Activated gamma-delta T cell treated with Interleukin-2 at 50 U/mL for 16 hours (primary cell): Measurements from ENCODE around the gene AURKAIP1.
A peak's percentile ranks its signal among the peaks of the same experiment; 100 is the strongest.

ENCODE experiments used
- DNase-seq: peaks from one replicate; pipeline ENCODE4 v3.0.0-alpha.2; 2020

Gene AURKAIP1

DNA sequence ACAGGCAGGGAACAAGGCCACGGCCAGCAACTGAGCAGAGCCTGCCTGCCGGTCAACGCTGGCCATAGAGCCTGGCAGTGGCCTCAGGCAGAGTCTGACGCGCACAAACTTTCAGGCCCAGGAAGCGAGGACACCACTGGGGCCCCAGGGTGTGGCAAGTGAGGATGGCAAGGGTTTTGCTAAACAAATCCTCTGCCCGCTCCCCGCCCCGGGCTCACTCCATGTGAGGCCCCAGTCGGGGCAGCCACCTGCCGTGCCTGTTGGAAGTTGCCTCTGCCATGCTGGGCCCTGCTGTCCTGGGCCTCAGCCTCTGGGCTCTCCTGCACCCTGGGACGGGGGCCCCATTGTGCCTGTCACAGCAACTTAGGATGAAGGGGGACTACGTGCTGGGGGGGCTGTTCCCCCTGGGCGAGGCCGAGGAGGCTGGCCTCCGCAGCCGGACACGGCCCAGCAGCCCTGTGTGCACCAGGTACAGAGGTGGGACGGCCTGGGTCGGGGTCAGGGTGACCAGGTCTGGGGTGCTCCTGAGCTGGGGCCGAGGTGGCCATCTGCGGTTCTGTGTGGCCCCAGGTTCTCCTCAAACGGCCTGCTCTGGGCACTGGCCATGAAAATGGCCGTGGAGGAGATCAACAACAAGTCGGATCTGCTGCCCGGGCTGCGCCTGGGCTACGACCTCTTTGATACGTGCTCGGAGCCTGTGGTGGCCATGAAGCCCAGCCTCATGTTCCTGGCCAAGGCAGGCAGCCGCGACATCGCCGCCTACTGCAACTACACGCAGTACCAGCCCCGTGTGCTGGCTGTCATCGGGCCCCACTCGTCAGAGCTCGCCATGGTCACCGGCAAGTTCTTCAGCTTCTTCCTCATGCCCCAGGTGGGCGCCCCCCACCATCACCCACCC is 43.7 kb downstream of the AURKAIP1 start, which contains the start of gene TAS1R3:
Gene TAS1R3, plus strand, starts transcription at position 213 of the 898 bp plus-strand sequence. Its CDS starts 66 bp downstream, at position 279.
- no peak for DNase-seq

DNA sequence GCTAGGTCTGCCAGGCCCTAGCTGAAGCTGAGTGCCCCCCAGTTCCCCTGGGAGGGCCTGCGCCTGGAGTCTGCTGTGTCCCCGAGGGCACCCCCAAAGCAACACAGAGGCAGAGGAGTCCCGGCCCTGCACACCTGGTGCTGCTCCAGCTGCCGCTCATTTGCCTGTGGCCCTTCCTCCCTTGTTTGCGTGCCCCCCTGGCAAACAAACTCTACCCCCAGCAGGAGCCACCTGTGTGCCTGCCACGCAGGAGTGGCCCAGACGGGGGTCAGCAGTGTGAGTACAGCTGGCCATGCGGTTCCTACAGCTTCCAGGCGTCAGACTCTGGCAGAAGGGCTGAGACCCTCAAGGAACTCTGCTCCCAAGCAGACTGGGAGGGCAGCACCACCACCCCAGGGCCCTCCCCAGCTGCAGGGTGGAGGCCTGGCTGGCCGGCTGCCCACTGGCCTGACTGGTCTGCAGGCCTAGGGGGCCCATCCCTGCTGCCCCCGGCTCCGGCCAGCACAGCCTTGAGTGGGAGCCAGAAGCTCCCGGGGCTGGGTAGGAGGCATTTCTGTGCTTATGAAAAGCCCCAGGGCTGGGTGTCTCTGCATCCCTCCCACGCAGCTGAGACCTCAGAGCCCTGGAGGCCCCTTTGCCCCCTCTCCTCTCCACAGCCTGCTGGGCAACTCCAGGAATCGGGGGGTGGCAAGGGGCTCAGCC is 44.5 kb downstream of the AURKAIP1 start:
- DNase-seq, result no peak

DNA sequence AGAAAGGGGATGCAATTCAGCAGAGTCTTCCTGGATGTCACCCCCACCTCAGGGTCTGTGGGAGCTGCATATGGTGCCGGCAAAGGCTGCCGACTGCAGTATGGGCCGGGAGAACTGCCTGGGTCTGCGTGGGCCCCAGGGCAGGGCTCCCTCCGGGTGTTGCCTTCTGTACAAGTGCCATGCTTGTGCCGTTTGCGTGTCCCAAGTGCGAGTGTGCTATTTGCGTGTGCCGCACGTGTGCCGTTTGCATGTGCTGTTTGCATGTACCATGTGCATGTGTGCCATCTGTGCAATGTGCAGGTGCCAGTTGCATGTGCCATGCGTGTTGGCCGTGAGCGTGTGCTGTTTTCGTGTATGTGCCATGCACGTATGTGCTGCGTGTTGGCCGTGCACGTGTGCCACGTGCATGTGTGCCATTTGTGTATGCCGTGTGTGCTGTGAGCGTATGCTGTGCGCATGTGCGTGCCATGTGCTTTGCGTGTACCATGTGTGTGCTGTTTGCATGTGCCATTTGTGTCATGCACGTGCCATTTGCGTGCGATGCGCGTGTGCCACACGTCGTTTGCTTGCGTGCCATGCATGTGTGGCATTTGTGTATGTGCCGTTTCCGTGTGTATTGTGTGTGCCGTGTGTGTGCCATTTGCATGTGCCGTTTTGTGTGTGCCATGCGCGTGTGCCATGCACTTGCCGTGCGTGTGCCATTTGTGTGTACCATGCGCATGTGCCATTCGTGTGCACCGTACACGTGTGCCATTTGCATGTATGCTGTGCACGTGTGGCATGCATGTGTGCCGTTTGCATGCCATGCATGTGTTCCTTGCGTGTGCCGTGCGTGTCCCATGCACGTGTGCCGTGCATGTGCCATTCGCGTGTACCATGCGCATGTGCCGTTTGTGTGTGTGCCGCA is 45.5 kb downstream of the AURKAIP1 start:
- no peak for DNase-seq

DNA sequence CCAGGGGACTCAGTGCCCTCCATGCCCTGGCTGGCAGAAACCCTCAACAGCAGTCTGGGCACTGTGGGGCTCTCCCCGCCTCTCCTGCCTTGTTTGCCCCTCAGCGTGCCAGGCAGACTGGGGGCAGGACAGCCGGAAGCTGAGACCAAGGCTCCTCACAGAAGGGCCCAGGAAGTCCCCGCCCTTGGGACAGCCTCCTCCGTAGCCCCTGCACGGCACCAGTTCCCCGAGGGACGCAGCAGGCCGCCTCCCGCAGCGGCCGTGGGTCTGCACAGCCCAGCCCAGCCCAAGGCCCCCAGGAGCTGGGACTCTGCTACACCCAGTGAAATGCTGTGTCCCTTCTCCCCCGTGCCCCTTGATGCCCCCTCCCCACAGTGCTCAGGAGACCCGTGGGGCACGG is 46.8 kb downstream of the AURKAIP1 start:
- DNase-seq, result no peak

DNA sequence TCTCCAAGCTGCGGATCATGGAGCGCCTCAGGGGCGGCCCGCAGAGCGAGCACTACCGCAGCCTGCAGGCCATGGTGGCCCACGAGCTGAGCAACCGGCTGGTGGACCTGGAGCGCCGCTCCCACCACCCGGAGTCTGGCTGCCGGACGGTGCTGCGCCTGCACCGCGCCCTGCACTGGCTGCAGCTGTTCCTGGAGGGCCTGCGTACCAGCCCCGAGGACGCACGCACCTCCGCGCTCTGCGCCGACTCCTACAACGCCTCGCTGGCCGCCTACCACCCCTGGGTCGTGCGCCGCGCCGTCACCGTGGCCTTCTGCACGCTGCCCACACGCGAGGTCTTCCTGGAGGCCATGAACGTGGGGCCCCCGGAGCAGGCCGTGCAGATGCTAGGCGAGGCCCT is 47.7 kb downstream of the AURKAIP1 start:
- no peak for DNase-seq

DNA sequence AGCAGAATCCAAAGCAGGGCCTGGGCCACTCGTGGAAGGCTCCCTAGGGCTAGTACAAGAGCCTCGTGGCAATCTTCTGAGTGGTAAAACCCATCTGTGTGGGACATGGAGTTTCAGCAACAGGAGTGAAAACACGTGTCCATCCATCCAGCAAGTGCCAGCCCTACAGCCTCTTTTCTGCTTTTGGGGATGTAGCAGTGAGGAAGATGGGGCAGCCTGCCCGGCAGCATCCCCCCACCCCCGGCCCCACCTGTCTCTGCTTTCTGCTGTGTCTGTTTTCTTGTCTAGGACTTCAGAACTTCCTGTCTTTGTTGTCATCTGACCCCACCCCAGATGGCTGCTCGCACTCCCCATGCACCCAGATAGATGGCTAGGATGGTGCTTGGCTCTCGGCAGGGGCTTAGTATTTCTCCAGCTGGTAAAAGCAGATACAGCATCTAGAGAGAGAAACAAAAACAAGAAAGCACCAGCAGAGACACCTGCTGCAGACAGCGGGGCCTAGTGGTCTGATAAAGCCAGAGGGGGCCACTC is 48.9 kb downstream of the AURKAIP1 start:
- no peak for DNase-seq

DNA sequence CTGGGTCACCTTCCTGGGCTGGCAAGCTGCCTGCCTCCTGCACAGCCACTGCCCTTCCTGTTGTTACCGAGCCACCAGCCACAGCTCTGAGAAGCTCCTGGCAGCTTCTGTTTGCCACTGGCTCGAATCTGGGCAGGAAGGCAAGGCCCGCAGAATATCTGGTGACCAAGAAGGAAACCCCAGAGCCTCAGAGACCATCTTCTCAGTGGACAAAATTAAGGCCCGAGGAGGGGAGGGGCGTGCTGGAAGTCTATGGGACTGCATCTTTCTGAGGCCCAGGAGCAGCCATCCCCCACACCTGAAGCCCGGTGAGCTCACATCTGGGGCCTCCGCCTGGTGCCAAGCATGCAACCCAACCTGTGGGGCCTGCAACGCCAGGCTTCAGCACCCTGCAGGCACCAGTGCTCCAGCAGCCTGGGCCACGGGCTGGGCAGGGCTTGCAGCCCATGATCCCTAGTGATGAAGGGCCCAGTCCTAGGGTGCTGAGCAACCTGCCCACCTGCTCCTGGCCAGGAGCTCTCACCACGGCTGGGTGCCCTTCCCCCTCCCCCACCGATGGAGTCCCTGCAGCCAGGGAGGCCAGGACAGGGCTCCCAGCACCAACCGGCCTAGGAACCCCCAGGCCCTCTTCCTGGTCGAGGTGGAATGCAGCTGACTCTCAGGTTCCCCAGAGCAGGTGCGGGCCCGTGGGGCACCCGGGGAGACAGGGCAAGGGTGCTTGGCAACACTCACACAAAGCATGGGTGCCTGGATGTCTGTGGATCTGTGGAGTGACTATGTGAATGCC is 49.5 kb downstream of the AURKAIP1 start:
- DNase-seq, result no peak

DNA sequence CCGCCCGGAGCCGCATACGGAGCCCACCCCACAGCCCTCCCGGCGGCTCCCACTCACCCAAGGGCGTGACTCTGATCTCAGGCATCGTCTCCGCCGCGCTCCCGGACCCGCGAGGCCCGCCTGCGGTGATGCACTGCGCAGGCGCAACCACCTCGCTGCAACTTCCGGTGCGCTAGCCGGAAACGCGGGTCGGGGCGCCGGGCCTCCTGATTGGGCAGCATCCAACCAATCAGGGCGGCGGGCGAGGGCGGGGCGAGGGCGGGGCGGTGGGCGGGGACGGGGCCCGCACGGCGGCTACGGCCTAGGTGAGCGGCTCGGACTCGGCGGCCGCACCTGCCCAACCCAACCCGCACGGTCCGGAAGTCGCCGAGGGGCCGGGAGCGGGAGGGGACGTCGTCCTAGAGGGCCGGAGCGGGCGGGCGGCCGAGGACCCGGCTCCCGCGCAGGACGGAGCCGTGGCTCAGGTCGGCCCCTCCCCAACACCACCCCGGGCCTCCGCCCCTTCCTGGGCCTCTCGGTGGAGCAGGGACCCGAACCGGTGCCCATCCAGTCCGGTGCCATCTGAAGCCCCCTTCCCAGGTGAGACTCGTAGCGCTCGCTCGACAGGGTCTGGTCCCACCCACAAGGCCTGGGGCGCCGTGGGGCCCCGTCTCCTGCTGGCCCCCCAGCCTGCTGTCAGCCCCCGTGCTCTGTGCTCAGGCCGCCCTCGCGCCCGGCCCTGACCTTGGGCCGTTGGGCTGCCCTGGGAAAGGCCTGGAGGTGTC is 50.3 kb downstream of the AURKAIP1 start, which contains the start of the genes CPTP and INTS11:
Gene CPTP, plus strand, starts transcription at position 279 of the 764 bp plus-strand sequence. CDS start 2,109 bp downstream, outside the sequence.
Gene INTS11, minus strand, starts transcription at position 137 of the 764 bp plus-strand sequence. Its CDS starts 52 bp downstream, at position 85.
- DNase-seq, result peak; percentile 96

DNA sequence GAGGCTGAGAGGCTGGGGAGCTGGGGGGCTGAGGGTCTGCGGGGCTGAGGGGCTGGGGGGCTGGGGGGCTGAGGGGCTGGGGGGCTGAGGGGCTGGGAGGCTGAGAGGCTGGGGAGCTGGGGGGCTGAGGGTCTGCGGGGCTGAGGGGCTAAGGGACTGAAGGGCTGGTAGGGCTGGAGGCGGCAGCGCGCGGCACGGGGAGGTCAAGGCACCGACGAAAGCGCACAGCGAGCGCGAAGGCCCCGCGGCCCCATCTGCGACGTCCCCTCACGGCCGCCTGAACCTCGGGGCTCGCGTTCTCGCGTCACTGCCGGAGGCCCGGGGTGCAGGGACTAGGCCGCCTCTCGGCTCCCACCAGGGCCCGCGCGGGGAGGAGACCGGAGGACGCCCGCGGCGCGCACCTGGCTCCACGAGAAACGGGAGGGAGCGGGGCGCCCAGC is 50.9 kb downstream of the AURKAIP1 start:
- no peak for DNase-seq
